Fibroblast of pulmonary artery (primary cell): ENCODE measurements around the gene SDSL.

Experiments used
- DNase-seq: peaks from one replicate; pipeline ENCODE4 v3.0.0-alpha.2; 2010; ENCODE audit warnings: low read depth
- H3K4me3 ChIP-seq: replicated peaks from 2 replicates; pipeline ENCODE4 v1.5.1; 2011; ENCODE audit warnings: low read depth, mild to moderate bottlenecking, control low read depth, low read length, moderate library complexity
- TF ChIP-seq, protein P1 (sequence below): IDR thresholded peaks from 2 replicates; pipeline ENCODE4 v1.5.1; 2011; ENCODE audit warnings: mild to moderate bottlenecking, control low read depth, low read length, inconsistent platforms; ENCODE audit errors: missing control alignments

The SDSL gene

DNA sequence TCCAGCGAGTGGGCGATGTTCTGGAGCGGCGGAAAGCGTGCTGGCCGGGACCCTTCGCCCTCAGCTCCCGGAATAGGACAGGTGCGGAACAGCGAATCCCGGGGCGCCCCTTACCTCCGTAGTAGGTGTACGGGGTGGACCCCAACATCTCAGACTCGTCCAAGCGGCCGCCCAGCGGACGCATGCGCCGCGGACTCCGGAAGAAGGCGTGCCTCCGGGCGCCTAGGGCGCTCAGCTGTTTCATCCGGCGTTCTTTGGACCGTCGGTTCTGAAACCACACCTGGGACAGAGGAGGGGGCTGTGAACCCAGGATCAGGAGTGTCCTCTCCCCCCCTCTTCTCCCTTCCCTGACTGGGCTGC, 44.9 kb downstream of the SDSL start:
- H3K4me3 ChIP-seq = peak overlapping the region; percentile 43
- TF ChIP-seq, protein P1, sequence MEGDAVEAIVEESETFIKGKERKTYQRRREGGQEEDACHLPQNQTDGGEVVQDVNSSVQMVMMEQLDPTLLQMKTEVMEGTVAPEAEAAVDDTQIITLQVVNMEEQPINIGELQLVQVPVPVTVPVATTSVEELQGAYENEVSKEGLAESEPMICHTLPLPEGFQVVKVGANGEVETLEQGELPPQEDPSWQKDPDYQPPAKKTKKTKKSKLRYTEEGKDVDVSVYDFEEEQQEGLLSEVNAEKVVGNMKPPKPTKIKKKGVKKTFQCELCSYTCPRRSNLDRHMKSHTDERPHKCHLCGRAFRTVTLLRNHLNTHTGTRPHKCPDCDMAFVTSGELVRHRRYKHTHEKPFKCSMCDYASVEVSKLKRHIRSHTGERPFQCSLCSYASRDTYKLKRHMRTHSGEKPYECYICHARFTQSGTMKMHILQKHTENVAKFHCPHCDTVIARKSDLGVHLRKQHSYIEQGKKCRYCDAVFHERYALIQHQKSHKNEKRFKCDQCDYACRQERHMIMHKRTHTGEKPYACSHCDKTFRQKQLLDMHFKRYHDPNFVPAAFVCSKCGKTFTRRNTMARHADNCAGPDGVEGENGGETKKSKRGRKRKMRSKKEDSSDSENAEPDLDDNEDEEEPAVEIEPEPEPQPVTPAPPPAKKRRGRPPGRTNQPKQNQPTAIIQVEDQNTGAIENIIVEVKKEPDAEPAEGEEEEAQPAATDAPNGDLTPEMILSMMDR = no peak
- no peak for DNase-seq

DNA sequence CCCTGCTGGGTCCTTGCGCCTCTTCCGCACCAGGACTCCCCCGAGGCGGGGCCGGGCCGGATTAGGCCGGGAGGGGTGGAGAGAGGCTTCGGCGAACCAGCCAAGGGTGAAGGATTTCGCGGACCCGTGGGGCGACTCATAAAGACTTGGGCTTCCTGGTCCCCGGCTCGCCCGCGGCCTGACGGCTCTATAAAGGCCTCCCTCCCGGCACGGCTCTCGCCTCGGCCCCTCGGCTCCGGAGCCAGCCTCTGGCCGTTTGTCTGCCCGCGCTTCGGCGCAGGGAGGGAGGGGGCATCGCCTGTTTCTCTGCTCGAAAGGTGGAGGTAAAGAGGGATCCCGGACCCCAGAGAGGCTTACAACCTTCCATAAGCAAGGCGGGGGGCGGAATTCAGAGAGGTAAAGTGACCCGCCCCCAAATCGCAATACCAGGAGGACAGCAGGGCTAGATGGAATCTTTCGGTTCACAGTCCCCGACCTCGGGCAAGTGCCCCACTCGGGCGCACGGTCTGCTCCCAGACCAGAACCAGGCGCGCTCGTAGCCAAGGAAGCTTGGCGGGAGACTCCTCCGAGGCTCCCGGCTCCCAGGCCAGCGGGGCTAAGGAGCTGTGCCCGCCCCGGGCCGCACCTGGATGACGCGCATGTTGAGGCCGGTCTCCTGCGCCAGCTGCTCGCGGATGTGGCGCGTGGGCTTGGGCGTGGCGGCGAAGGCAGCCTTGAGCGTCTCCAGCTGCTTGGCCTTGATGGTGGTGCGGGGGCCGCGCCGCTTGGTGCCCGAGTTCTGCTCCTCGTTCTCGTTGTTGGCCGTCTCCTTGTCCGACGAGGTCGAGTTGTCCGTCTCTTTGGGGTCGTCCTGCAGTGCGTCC, 45.6 kb downstream of the SDSL start:
- peak overlapping the region; percentile 43 for H3K4me3 ChIP-seq

DNA sequence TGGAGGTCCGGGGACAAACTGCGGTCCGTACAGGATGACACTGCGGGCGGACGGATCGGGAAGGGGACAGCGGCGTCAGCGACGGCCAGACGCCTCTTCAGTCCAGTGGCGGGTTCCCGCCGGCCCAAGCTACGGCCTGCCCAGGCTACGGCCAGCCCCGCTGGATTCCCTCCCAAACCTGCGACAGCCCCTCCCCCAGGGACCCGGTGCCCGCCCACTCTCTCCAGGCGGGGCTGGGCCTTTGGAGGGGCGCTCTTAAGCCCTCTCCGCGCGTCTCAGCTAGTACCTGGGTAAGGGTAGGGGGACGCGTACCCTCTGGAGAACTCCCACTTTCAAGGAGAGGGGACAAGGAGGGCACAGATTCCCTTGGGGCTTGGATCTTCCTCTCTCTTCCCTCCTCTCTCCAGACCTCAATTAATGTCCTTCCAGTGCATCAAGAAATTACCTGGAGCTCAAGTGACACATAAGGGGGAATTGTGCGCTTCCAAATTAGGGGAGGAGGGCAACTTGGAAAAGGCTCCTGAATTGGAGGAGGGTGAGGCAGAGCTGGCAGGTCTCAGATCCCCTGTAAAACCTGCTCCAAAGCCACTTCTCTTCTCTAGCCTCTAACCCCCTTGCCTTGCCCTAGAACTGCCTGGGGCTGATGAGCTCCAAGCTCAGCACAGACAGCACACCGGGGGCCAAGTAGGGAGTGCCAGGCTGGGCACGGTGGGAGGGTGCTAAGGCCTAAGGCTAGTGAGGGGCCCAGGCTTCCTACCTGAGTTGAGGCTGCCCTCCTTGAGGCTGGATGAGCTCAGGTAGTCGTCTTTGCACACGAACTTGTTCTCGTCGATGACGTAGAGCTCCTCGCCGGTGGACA, 46.4 kb downstream of the SDSL start:
- no peak for DNase-seq
- TF ChIP-seq, protein P1 = no peak
- H3K4me3 ChIP-seq = no peak overlapping the region

More for the DNA sequence above, 45.6 kb downstream of the SDSL start:
- no peak for DNase-seq
- TF ChIP-seq, protein P1 = no peak

DNA sequence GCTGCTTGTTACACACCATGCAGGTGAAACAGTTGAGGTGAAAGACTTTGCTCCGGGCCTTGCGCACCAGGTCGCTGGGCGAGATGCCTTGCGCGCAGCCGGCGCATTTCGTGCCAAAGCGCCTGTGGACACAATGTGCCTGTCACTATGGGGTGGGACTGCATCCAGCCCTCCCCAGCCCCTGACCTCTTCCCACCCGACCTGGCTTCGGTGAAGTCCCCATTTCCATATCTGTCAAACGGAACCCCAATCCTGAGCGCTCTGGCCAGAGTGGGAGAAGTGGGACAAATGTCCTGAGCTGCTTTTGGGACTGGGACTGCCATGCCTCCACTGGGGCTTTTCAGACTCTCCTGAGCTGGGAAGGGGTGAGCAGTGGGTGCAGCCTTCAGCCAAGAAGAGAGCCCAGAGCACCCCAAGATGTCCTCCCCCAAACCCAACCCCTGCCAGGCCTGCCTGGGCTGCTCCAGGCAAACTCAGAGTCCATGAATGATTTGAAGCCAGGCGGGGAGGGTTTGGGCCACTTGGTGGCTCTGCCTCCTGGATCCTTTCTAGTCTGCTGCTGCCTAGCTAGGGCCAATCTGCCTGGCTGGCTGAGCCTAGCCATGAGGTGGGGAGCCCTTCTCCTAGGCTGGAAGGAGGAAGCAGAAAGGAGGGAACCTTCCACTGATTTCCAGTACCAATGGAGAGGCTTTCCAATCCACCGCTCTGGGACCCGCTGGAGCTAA, 47.2 kb downstream of the SDSL start:
- TF ChIP-seq, protein P1 = no peak
- no peak overlapping the region for H3K4me3 ChIP-seq
- no peak for DNase-seq

DNA sequence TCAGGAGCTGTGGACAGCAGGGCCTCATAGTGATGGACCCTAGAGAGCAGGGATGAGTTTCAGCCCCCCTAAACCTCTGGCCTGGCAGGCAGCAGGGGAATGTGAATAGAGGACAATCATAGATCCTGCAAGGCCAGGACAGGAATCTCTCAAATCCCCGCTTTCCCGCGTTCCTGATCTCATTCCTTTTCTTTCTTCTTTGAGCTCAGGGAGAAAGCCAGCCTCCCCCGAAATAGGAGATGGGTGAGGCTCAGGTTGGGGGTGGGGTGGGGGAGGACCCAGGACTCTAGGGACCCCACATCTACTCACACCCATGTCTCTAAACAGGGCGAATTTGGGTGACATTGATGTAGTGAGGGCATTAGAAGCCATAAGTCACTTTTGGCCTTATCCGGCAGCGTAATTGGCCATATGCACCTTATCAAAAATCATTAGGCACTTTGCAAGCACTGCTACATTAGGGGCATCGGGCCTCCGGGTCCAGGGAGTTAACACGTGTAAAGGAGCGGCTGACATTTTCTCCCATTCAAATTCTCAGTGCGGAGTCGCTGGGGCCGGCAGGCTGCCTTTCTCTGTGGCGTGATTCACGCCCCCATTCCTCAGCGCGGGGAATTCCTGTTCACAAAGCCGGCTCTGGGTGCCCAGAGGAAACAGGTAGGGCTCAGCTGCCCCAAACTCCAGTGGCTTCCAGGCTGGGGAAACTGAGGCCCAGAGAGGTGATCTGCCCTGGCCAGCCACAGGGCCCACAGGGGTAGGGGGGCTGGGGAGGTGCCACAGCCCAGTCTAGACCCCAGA, 48.0 kb downstream of the SDSL start:
- DNase-seq = no peak
- TF ChIP-seq, protein P1 = no peak

More for the DNA sequence above, 48.0 kb downstream of the SDSL start:
- no peak overlapping the region for H3K4me3 ChIP-seq
